GM21423 (cell line): ENCODE measurements around the gene COL18A1.

ENCODE experiments used
- ATAC-seq: cut with Tn5 transposase; IDR thresholded peaks from one replicate; pipeline ENCODE4 v1.9.1; 2021; ENCODE audit warnings: mild to moderate bottlenecking, moderate library complexity; ENCODE audit not compliant: unreplicated experiment

The COL18A1 gene

GRCh38 chr21:45487891-45488600, 83.1 kb downstream of the COL18A1 start:
- ATAC-seq: no peak

GRCh38 chr21:45488931-45489721, 84.2 kb downstream of the COL18A1 start:
- ATAC-seq: no peak

GRCh38 chr21:45489722-45489982, 84.7 kb downstream of the COL18A1 start:
- ATAC-seq: no peak

- ATAC-seq: no peak
Measured at GRCh38 chr21:45490049-45490731, 85.2 kb downstream of the COL18A1 start.

GRCh38 chr21:45491056-45491455, 86.1 kb downstream of the COL18A1 start:
- no peak for ATAC-seq

- no peak for ATAC-seq
Measured at GRCh38 chr21:45491623-45492022, 86.7 kb downstream of the COL18A1 start.

GRCh38 chr21:45492765-45493164, 87.8 kb downstream of the COL18A1 start:
- no peak for ATAC-seq

GRCh38 chr21:45493401-45494001, 88.5 kb downstream of the COL18A1 start:
- ATAC-seq: no peak

- no peak for ATAC-seq
Measured at GRCh38 chr21:45494135-45494850, 89.3 kb downstream of the COL18A1 start.

- no peak for ATAC-seq
Measured at GRCh38 chr21:45494851-45495680, 90.1 kb downstream of the COL18A1 start.

GRCh38 chr21:45496151-45496967, 91.4 kb downstream of the COL18A1 start:
- ATAC-seq: no peak

- ATAC-seq: no peak
Measured at GRCh38 chr21:45496968-45497845, 92.2 kb downstream of the COL18A1 start.

GRCh38 chr21:45497846-45498645, 93.1 kb downstream of the COL18A1 start:
- no peak for ATAC-seq

GRCh38 chr21:45498646-45499000, 93.7 kb downstream of the COL18A1 start:
- ATAC-seq: no peak

- ATAC-seq: no peak
Measured at GRCh38 chr21:45499201-45499750, 94.3 kb downstream of the COL18A1 start.

- ATAC-seq: no peak
Measured at GRCh38 chr21:45499970-45500577, 95.1 kb downstream of the COL18A1 start.
